HepG2 (cell line): ENCODE results near the gene C22orf15. TPM values are rescaled to one million over a fixed set of nuclear protein-coding genes. Genes with fewer than 3 reads are reported as not detected.

ENCODE experiments used
- BORCS8-MEF2B ChIP-seq: sonication (generic); formaldehyde crosslinking; IDR thresholded peaks from 2 replicates; pipeline ENCODE4 v1.8.0; 2022; ENCODE audit warnings: mild to moderate bottlenecking, missing genetic modification reagents
- CREM ChIP-seq, 2 experiments: sonication (generic) in 1 of 2; formaldehyde crosslinking in 1 of 2; IDR thresholded peaks; 2 replicates each; pipeline versions ENCODE4 v1.4.0 to v1.6.1; 2016 to 2020; ENCODE audit warnings: antibody characterized with exemption in 1 of 2, mild to moderate bottlenecking in 1 of 2, missing genetic modification reagents in 1 of 2
- HBP1 ChIP-seq: IDR thresholded peaks from 2 replicates; pipeline ENCODE4 v1.6.1; 2016; ENCODE audit warnings: low read depth, control low read depth
- HDAC1 ChIP-seq: sonication (generic); formaldehyde crosslinking; IDR thresholded peaks from 2 replicates; pipeline ENCODE4 v1.5.1; 2020; ENCODE audit warnings: mild to moderate bottlenecking, missing genetic modification reagents
- HNF4G ChIP-seq, 2 experiments: sonication (generic) in 1 of 2; formaldehyde crosslinking in 1 of 2; IDR thresholded peaks; 2 replicates each; pipeline versions ENCODE4 v1.4.0 to v1.6.1; 2011 to 2020; ENCODE audit warnings: borderline replicate concordance in 2 of 2, low read depth in 2 of 2, mild to moderate bottlenecking in 2 of 2, low read length in 1 of 2, missing genetic modification reagents in 1 of 2, moderate library complexity in 1 of 2
- HOXD1 ChIP-seq: sonication (generic); formaldehyde crosslinking; IDR thresholded peaks from 2 replicates; pipeline ENCODE4 v1.5.0; 2020; ENCODE audit warnings: missing genetic modification reagents
- MAFK ChIP-seq, 2 experiments: IDR thresholded peaks in 1 of 2; conservative IDR thresholded peaks in 1 of 2; 2 replicates each; pipeline ENCODE4 v1.6.1; 2011; ENCODE audit warnings: improper control_type of control experiment in 2 of 2, low read length in 2 of 2
- PHB2 ChIP-seq: fragments of 450-650 bp; IDR thresholded peaks from 2 replicates; pipeline ENCODE4 v1.6.1; 2018; ENCODE audit not compliant: partially characterized antibody
- PHF21A ChIP-seq: sonication (generic); formaldehyde crosslinking; IDR thresholded peaks from 2 replicates; pipeline ENCODE4 v1.5.0; 2020; ENCODE audit warnings: mild to moderate bottlenecking, missing genetic modification reagents
- RELA ChIP-seq: sonication (generic); formaldehyde crosslinking; IDR thresholded peaks from 2 replicates; pipeline ENCODE4 v1.4.0; 2020; ENCODE audit warnings: missing genetic modification reagents
- REXO4 ChIP-seq: sonication (generic); formaldehyde crosslinking; IDR thresholded peaks from 2 replicates; pipeline ENCODE4 v1.8.0; 2022; ENCODE audit warnings: missing genetic modification reagents, mild to moderate bottlenecking, borderline replicate concordance
- TRIM22 ChIP-seq: fragments of 450-650 bp; IDR thresholded peaks from 2 replicates; pipeline ENCODE4 v1.6.1; 2017
- ZC3H4 ChIP-seq: sonication (generic); formaldehyde crosslinking; IDR thresholded peaks from 2 replicates; pipeline ENCODE4 v1.4.0; 2020; ENCODE audit warnings: missing genetic modification reagents, borderline replicate concordance
- ZNF33A ChIP-seq: sonication (generic); formaldehyde crosslinking; IDR thresholded peaks from 2 replicates; pipeline ENCODE4 v1.5.1; 2020; ENCODE audit warnings: missing genetic modification reagents, mild to moderate bottlenecking, moderate library complexity, borderline replicate concordance
- ZNF510 ChIP-seq: sonication (generic); formaldehyde crosslinking; IDR thresholded peaks from 2 replicates; pipeline ENCODE4 v1.4.0; 2020; ENCODE audit warnings: low read depth, mild to moderate bottlenecking, missing genetic modification reagents
- ZNF614 ChIP-seq: IDR thresholded peaks from 2 replicates; pipeline ENCODE4 v1.6.1; 2018; ENCODE audit warnings: missing biosample characterization, missing genetic modification reagents, inconsistent platforms, borderline replicate concordance
- ZNF678 ChIP-seq: sonication (generic); formaldehyde crosslinking; IDR thresholded peaks from 2 replicates; pipeline ENCODE4 v1.4.0; 2020; ENCODE audit warnings: mild to moderate bottlenecking, missing genetic modification reagents
- polyA plus RNA-seq, 8 experiments: library from polyadenylated mRNA; depleted of rRNA in 3 of 8; stranded (reverse) in 7 of 8; unstranded in 1 of 8; fragments of >200 nt; fragmentation: Illumina TruSeq in 4 of 8; extraction: Trizol in 4 of 8; gene quantifications; 2 replicates each; pipeline versions ENCODE4 v1.2.1 to v1.2.3, GENCODE V29; 2011 to 2016; ENCODE audit warnings: low read depth in 4 of 8, missing spikeins in 1 of 8, mixed read lengths in 1 of 8; ENCODE audit not compliant: insufficient read depth in 1 of 8
- total RNA-seq, 5 experiments: library from RNA; depleted of rRNA; stranded (reverse); fragments of >200 nt; fragmentation: Illumina TruSeq; extraction: Trizol; gene quantifications; 2 replicates each; pipeline ENCODE4 v1.2.3, GENCODE V29; 2016; ENCODE audit warnings: low read depth in 1 of 5
- TF ChIP-seq, protein P1 (sequence below): sonication (generic); formaldehyde crosslinking; IDR thresholded peaks from 2 replicates; pipeline ENCODE4 v1.5.0; 2020; ENCODE audit warnings: missing genetic modification reagents, mild to moderate bottlenecking, borderline replicate concordance
- TF ChIP-seq, protein P2 (sequence below): IDR thresholded peaks from 2 replicates; pipeline ENCODE4 v1.6.1; 2016

The C22orf15 gene
- total and polyA plus RNA-seq, 2 of the 13 experiments (the other 11 are each of a cell fraction or from before 2014, with no cell fraction given): not detected

DNA sequence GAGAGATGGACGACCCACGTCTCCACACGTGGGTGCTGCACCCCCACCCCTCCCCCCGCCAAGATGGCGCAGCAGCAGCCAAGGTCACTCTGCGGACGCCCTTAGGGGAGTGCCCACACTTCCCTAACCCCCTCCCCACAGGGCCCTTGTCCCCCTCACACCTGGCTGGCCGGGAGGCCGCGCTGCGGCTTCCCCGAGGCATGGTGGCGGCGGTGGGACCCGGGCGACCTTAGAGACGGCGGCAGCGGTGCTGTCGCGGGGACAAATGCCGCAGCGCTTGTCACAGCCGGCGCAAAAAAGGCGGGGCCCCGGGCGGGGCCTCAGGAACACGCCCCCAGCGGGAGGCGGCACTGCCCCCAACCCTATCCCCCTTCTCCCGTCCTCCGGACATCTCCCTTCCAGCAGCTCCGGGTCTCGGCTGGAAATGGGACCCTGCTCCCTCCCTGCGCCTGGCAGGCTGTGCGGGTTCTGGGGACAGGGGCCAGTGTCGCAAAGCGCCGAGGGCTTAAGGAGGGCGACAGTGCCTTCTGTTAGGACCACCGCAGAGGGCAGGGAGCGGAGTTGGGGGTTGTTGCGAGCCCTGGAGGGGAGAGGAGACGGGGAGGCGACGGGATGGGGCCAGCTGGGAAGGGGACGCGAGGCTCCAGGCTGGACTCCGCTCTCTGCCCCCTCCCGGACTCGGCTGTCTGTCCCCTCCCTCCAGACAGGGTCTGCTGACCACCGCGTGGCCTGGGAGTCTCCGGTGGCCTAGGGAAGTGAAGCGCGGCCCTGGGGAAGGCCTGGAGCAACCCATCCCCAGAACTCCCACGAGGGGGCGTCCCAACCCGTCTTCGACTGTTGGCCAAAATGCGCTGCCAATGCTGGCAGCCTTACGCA is 5.1 kb downstream of the C22orf15 start, which contains the start of gene CHCHD10 (continued):
- TF ChIP-seq, protein P1, sequence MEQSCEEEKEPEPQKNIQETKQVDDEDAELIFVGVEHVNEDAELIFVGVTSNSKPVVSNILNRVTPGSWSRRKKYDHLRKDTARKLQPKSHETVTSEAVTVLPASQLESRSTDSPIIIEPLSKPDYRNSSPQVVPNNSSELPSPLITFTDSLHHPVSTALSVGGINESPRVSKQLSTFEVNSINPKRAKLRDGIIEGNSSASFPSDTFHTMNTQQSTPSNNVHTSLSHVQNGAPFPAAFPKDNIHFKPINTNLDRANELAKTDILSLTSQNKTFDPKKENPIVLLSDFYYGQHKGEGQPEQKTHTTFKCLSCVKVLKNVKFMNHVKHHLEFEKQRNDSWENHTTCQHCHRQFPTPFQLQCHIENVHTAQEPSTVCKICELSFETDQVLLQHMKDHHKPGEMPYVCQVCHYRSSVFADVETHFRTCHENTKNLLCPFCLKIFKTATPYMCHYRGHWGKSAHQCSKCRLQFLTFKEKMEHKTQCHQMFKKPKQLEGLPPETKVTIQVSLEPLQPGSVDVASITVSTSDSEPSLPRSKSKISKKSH (CRISPR knock-in tag): peak; percentile 78
- TF ChIP-seq HOXD1 (0 out of 2 replicates have a peak, but pooled peaks have one; percentile 52), REXO4 (no peak), PHF21A (CRISPR knock-in tag) (peak; percentile 85), HDAC1 (CRISPR knock-in tag) (peak; percentile 84), PHB2 (no peak), HNF4G (IDR thresholded peaks at IDR 0.05; ENCODE audit: borderline replicate concordance, low read depth, low read length) (no peak), HNF4G (CRISPR knock-in tag; IDR thresholded peaks at IDR 0.05; ENCODE audit: borderline replicate concordance, low read depth) (no peak), MAFK (conservative IDR thresholded peaks at IDR 0.05 in 1 of 2, IDR thresholded peaks at IDR 0.05 in 1 of 2; ENCODE audit: low read length in 2 of 2) (no peak), CREM (IDR thresholded peaks at IDR 0.05) (no peak), CREM (CRISPR knock-in tag; IDR thresholded peaks at IDR 0.05) (no peak), BORCS8-MEF2B (CRISPR knock-in tag) (peak; percentile 68), HBP1 (CRISPR knock-in tag) (no peak), ZNF614 (CRISPR knock-in tag) (peak; percentile 5; the same call in 1 of the 2 replicates), ZNF33A (CRISPR knock-in tag) (no peak), ZNF678 (CRISPR knock-in tag) (no peak), TRIM22 (no peak), ZC3H4 (CRISPR knock-in tag) (no peak), RELA (CRISPR knock-in tag) (no peak; the same call in 1 of the 2 replicates), ZNF510 (CRISPR knock-in tag) (peak; percentile 90; the same call in 1 of the 2 replicates)
- TF ChIP-seq, protein P2, sequence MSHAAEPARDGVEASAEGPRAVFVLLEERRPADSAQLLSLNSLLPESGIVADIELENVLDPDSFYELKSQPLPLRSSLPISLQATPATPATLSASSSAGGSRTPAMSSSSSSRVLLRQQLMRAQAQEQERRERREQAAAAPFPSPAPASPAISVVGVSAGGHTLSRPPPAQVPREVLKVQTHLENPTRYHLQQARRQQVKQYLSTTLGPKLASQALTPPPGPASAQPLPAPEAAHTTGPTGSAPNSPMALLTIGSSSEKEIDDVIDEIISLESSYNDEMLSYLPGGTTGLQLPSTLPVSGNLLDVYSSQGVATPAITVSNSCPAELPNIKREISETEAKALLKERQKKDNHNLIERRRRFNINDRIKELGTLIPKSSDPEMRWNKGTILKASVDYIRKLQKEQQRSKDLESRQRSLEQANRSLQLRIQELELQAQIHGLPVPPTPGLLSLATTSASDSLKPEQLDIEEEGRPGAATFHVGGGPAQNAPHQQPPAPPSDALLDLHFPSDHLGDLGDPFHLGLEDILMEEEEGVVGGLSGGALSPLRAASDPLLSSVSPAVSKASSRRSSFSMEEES (CRISPR knock-in tag): peak; percentile 57; the same call in 1 of the 2 replicates
